Stimulated activated CD8-positive, alpha-beta memory T cell treated with anti-CD3 and anti-CD28 coated beads, Interleukin-4, amount 100 ng/mL, for 24 hours (primary cell): ENCODE data around the gene PODNL1.
"Not testable (repeated sequence)": the region's sequence is repeated elsewhere in the genome, so short reads cannot be mapped to it uniquely, and the experiment has no call there.

Source experiments
- DNase-seq: peaks from one replicate; pipeline ENCODE4 v3.0.0-alpha.2; 2020; ENCODE audit warnings: low read depth

PODNL1 gene

DNA sequence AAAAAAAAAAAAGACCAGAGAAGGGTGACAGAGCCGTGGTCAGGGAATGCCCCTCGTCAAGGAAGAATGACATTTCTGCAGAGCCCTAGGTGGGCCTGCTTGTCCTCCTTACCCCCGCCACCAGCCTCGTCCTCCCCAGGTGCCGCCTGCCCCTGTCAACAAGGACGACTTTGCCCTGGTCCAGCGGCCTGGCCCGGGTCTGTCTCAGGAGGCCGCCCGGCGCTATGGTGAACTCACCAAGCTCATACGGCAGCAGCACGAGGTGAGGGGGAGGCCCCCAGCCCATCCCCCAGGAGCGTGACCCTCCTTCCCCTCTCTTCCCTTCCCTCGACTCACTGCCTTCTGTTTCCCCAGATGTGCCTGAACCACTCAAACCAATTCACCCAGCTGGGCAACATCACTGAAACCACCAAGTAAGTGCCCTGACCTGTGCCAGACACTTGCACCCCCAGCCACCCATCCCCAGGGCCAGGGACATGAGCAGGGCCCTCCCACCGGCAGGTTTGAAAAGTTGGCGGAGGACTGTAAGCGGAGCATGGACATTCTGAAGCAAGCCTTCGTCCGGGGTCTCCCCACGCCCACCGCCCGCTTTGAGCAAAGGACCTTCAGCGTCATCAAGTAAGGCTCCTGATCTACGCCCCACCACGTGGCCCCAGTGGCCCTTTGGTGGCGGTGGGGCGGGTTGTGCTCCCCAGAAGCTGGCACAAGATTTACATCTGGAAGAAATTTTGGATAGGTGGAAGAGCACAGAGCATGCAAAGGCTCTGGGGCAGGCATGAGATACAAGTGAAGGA is 14.8 kb downstream of the PODNL1 start:
- DNase-seq, result no peak

DNA sequence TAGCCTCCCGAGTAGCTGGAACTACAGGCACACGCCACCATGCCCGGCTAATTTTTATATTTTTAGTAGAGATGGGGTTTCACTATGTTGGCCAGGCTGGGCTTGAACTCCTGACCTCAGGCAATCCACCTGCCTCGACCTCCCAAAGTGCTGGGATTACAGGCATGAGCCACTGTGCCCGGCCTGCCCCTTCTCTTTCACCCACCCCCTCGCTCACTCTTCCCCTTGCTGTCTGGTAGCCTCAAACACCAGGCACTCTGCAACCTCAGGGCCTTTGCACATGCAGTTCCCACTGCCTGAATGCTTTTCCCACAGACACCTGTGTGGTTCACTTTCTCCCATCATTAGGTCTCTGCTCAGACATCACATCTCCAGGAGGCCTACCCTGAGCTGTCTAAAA is 16.1 kb downstream of the PODNL1 start:
- DNase-seq, result not testable (repeated sequence)

DNA sequence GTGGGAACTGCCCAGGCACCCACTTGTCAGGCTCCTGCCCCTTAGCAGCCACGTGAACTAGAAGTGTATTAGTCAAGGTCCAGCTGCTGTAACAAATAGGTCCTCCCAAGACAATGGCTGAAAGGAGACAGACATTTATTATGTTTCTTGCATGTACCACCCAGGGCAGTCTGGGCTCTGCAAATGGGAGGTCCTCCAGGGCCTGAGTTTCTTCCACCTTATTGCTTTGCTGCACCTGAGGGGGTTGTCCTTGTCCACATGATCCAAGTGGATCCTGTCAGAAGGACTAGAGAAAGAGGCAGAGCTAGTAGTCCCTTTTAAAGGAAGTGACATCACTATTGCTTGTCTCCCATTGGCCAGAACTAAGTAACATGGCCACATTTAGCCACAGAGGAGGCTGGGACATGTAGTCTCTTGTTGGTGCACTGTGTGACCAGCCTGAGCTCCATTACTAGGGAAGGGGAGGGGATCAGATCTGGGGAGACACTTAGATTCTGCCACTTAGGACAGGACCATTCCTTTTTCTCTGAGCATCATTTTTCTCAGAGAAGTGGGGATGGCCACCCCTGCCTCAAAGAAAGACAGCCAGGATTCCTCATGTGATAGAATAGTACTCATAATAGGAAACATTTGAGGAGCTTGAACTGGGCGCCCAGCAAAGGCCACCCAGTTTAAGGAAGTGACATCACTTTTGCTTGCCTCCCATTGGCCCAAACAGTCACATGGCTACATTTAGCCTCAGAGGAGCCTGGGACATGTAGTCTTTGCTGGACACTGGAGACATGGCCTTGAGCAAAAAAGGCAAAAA is 17.1 kb downstream of the PODNL1 start:
- DNase-seq, result no peak

DNA sequence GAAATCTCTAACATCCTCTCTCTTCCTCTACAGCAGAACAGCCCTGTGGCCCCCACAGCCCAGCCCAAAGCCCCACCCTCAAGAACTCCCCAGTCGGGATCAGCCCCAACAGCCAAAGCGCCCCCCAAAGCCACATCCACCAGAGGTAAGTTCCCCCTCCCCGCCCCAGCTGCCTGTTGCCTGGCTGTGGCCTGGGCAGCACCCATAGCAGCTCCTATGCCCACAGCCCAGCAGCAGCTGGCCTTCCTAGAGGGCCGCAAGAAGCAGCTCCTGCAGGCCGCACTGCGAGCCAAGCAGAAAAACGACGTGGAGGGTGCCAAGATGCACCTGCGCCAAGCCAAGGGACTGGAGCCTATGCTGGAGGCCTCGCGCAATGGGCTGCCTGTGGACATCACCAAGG is 17.7 kb downstream of the PODNL1 start:
- DNase-seq, result no peak

DNA sequence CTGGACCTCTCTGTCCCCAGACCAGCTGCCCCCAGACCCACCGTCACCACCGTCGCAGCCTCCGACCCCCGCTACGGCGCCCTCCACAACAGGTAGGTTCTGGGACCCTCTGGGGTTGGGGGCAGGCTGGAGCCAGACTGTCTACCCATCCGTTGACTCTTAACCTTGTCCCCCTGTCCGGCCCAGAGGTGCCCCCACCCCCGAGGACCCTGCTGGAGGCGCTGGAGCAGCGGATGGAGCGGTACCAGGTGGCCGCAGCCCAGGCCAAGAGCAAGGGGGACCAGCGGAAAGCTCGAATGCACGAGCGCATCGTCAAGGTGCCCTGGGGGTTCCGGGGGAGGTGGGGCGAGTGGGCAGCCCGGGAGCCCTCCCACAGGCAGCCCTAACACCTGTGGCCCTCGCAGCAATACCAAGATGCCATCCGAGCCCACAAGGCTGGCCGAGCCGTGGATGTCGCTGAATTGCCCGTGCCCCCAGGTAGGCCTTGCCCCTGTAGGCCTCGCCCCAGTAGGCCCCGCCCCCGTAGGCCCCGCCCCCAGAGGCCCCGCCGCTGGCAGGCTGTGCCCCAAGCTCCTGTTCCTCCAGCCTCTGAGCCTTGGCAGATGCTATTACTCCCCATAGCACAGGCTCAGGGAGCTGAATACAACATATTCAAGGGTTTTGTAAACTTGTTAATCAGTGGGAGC is 19.3 kb downstream of the PODNL1 start:
- DNase-seq, result no peak

DNA sequence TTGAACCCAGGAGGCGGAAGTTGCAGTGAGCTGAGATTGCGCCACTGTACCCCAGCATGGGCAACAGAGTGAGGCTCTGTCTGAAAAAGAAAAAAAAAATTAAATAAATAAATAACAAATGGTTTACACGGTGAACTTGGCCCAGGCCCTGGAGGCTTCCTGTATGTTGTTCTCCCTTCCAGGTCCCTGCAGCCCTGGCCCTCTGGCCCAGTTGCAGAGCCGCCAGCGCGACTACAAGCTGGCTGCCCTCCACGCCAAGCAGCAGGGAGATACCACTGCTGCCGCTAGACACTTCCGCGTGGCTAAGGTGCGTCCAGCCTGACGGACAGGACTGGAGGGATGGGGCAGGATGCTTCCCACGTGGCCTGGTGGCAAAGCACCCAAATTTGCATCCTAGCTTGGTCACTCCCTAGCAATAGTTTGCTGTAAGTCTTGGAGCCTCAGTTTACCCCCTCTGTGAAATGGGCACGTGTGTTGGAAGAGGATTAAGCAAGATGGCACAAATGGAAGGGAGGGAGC is 20.3 kb downstream of the PODNL1 start:
- no peak for DNase-seq

DNA sequence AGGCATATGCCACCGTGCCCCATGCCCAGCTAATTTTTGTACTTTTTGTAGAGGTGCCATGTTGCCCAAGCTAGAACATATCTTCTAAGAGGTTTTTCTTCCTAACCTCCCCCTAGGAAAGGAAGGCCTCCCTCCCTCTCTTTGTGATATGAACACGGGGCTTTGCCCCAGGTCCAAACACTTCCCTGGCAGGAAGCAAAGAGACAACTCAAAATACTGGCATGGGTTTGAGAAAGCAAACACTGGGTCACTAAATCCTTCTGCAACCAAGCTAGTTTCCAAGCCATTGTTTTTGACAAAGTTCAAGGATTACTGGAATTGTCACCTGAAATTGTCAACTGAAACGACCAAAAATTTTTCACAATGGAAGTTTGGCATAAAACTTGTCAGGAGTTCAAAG is 23.4 kb downstream of the PODNL1 start:
- DNase-seq, result no peak

DNA sequence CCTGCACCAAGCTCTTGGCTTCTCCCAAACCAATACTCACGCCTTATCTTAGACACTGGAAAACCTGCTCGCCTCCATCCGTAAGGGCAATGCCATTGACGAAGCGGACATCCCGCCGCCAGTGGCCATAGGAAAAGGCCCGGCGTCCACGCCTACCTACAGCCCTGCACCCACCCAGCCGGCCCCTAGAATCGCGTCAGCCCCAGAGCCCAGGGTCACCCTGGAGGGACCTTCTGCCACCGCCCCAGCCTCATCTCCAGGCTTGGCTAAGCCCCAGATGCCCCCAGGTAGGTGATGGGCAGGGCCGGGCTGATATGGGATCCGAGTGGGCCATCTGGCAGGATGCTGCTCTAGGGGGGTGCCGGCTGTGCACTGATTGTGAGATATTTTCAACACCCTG is 24.9 kb downstream of the PODNL1 start:
- no peak for DNase-seq

DNA sequence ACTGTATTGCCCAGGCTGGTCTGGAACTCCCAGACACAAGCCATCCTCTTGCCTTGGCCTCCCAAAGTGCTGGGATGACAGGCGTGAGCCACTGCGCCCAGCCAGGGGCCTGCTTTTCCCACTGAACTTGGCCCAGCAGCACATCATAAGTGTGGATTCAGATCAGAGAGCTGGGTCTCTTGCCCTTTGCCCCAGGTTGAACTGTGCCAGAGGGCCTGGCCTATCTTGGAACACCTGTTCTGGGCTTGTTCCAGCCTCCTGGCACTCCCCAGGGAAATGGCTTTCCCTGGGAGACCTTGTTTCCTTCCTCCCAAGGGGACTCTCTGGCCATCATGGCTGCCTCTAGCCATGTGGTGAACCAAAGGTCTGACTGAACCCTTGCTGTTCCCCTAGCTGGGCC is 28.8 kb downstream of the PODNL1 start:
- DNase-seq, result no peak

DNA sequence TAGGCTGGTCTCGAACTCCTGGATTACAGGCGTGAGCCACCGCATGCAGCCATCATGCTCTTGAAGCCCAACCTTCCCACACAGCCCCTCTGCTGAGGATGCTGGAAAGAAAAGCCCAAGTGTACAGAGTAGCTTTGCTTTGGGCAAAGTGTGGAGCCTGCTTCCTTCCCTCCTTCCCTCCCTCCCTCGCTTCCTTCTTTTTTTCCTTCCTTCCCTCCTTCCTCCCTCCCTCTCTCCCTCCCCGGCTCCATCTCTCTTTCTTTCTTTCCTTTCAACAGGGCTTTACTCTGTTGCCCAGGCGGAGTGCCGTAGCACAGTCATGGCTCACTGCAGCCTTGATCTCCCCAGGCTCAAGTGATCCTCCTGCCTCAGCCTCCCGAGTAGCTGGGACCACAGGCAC is 29.5 kb downstream of the PODNL1 start:
- DNase-seq, result no peak

DNA sequence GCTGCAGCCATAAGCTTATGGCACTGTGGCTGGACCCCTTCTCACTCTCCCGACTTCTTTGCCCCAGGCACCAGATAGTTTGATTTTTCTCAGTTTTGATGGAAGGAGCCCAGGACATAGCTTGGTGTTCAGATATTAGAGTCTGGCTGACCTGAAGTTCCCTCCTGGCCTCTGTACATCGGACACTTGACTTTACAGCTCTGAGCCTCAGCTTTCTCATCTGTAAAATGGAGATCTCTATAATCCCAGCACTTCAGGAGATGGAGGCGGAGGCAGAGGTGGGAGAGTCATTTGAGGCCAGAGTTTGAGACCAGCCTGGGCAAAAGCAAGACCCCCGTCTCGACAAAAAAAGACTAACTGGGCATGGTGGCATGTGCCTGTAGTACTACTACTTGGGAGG is 31.3 kb downstream of the PODNL1 start:
- DNase-seq, result no peak

DNA sequence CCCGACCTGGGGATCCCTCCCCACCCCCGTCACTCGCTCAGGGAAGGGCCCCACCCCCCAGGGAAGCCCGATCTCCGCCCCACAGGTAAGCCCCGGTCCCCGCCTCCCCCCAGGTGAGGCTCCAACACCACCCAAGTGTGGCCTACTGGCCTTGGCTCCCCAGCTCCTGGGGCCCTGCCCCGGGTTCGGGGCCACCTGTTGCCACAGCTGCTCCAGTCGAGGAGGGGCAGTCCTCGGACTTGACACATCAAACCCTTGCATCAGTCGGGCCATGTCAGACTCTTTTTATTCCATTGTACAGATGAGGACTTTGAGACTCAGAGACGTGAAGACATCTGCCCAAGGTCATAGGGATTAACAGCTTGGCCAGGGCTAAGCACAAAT is 31.7 kb downstream of the PODNL1 start:
- DNase-seq, result no peak

DNA sequence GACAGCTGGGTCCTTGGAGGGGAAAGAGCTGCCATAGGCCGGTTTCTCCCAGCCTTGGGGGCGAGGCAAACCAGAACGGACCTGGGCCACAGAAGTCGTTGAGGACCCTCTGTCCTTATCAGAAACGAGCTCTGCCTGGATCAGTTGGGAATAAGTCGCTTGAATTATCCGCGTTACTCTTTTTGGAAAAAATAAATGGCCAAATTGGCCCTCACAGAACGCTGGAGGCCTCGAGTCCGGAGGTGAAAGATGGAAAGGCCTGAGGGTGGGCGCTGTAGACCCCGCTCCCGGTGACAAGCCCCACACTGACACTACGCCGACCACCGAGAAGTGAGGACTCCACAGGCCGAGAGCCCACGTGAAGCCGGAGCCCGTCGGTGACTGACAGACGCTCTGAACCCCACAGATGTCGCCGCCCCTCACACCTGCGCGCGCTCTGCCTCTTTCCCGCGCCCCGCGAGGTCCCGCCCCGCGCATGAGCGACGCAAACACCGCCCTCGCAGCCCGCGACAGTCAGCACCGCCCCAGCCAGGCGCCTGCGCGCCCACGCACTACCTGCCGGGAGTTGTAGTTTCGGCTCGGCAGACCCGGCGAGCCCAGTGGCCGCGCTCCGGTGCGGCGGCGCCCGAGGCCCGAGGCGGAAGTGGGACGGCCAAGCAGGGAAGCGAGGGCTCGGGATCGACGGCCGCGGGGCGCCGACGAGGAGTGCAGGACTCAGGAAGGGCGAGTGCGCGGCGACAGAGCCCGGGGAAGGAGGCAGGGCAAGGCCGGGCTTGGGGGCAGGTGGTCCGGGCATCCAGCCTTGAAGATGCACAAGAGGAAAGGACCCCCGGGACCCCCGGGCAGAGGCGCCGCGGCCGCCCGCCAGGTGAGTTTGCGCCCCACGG is 32.3 kb downstream of the PODNL1 start, which contains the start of the genes BRME1 and CC2D1A:
Gene BRME1 (minus strand): TSS at position 484 of the 887 bp plus-strand sequence. CDS start 1,225 bp downstream, outside the sequence.
Gene CC2D1A (plus strand): TSS at position 568 of the 887 bp plus-strand sequence. CDS start 241 bp downstream, at position 809.
- peak; percentile 95 for DNase-seq

DNA sequence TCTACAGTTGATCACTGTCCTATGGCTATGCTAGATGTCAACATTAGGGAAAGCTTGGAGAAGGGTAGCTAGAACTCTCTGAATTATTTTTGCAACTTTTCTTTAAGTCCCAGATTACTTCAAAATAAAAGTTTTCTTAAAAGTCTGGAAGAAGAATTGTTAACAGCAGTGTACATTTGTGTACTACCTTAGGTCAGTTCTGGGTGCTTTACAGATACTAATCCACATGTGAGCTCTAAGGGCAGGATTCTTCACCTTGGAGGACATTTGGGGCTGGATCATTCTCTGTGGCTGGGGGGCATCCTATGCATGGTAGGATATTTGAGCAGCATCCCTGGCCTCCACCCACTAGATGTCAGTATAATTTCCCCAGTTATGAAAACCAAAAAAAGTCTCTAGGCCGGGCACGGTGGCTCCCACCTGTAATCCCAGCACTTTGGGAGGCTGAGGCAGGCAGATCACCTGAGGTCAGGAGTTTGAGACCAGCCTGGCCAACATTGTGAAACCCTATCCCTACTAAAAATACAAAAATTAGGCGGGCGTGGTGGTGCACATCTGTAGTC is 35.1 kb downstream of the PODNL1 start:
- DNase-seq, result no peak

DNA sequence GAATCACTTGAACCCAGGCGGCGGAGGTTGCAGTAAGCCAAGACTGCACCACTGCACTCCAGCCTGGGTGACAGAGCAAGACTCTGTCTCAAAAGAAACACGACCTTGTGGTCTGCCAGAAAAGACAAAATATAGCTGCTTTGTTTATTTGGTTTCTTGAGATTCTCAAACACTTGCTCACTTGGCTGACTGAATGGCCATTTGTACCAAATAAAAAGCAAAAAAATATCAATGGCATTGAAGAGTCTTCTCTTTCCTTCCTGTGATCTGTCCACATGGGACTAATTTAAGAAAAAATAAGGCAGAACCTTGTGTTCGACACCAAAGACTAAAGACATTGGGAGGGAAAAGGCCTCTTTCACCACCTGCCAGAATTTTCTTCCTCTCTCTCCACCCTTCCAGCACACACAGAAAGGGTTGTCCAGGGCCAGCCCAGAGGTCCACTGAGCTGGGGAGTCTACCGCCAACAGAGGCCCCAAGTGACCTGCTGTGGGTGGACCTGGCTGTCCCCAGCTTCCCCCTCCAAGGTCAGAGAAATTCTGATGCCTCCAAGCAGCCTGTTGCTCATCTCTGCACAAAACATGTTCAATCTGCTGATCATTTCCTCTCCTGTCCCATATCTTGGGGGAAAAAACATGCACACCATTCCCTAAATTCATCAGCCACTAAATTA is 38.2 kb downstream of the PODNL1 start:
- no peak for DNase-seq

DNA sequence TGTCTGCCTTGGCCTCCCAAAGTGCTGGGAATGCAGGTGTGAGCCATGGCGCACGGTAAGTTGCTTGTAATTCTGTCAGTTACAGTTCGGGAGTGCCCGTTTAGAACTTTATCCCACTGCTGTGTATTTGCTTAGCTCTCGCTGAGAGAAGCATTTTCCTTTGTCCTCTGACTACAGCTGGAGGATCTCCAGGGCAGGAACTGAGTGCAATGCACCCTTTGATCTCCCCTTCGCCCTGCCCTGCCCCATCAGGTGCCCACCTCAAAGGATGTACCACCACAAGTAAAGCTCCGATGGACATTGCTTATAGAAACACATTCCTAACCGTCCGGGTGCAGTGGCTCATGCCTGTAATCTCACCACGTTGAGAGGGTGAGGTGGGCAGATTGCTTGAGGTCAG is 38.8 kb downstream of the PODNL1 start:
- DNase-seq, result no peak

DNA sequence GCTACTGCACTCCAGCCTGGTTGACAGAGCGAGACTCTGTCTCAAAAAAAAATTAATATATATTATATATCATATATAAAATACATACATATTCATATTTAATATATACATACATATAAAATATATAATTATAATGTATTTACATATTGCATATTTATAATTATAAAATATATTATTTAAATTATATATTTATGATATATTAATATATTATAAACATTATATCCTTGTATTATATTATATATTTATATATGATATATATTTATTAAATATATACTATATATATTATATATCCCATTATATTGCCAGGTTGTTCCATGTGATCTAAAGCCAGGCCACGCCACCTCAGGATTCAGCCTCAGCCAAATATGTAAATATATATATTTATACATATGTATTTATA is 42.0 kb downstream of the PODNL1 start:
- no peak for DNase-seq

DNA sequence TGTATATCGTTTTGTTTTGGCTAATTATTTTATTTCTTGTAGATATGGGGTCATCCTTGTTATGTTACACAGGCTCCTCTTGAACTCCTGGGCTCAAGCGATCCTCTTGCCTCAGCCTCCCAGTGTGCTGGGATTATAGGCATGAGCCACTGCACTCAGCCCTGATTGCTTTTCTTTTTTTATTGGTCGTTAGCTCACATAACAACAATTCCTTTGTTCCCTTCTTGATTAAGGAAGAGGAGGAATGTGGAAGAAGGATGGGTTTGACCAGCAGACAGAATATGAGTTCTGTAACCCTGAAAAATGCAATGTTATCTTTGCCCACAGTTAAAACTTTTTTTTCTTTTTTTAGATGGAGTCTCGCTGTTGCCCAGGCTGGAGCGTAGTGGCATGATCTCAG is 43.7 kb downstream of the PODNL1 start:
- no peak for DNase-seq

DNA sequence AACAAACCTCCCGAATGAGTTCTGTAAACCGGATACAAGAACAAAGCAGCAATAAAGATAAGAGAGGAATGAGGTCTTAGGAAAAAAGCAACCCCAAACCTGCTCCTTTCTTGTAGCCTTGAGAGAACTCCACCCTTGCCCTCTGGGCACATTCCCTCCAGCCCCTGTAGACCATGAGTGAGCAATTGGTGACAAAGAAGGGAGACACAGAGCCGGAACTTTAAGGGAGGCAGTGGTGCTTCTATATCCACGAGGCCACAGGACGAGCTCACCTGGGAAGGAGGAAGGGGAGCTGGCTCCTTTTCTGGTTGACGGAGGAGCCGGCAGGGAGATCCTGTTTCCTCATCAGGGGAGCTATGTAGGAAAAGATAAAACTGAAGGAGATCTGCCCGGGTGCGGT is 45.3 kb downstream of the PODNL1 start:
- DNase-seq, result no peak

DNA sequence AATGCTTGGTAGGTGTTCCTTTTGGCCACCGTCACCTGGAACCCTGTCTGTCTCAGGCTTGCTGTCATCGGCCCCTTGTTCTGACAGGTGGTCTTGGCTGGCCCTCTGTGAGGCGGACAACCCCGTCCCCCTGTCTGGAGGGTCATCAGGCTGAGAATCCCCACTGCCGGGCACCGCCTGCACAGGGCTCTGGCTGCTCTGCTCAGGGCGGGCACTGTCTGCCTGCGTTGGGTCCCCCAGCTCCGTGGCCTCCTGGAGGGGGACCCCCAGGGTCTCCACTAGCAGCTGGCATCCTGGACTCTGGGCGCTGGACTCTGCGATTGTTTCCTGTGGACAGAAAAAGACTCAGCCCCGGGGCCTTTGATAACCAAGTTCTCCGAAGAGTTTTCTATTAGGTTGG is 48.1 kb downstream of the PODNL1 start:
- no peak for DNase-seq

DNA sequence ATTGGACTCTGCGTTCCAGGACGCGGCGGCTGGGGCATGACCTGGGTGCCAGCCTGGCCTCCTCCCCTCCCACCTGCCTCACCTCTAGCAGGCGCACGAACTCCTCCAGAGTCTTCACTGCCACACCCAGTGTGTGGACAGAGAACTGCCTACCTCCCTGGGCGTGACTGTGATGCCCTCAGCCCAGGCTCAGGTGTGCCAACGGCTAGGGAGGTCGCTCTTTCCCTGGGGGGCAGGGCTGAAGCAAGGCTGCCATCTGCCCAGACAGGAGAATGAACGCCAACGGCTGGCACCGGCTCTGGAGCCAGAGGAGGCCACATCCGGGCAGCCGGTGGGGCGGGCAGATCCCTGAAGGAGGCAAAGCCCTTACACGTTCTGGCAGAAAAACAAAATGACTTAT is 49.9 kb downstream of the PODNL1 start:
- no peak for DNase-seq
